Transverse colon (tissue), 4 donors: ENCODE measurements around the gene CTSC. TPM values are rescaled to one million over a fixed set of nuclear protein-coding genes. Genes with fewer than 3 reads are reported as not detected.

Source experiments
- DNase-seq: peaks from one replicate; pipeline ENCODE4 v3.0.0-alpha.2; 2019
- H3K27ac ChIP-seq, 4 donors: fragments of 200-600 bp; sonication (generic); 2 replicates each; pipeline ENCODE4 v1.5.1; 2016 to 2018; ENCODE audit warnings: inconsistent platforms in 4 of 4
- H3K27me3 ChIP-seq: fragments of 200-600 bp; sonication (generic); 2 replicates; pipeline ENCODE4 v1.5.1; 2017; ENCODE audit warnings: inconsistent platforms
- H3K36me3 ChIP-seq, 4 donors: fragments of 200-600 bp; sonication (generic); 2 replicates each; pipeline ENCODE4 v1.5.1; 2017 to 2019; ENCODE audit warnings: inconsistent platforms in 4 of 4
- H3K4me1 ChIP-seq, 4 donors: fragments of 200-600 bp; sonication (generic); 2 replicates each; pipeline ENCODE4 v1.5.1; 2017 to 2020; ENCODE audit warnings: inconsistent platforms in 4 of 4
- H3K4me3 ChIP-seq, 4 donors: fragments of 200-600 bp; sonication (generic); 1 replicate in 1 of 4; 2 replicates in 3 of 4; pipeline versions ENCODE4 v1.5.1 to v1.6.1; 2017 to 2019; ENCODE audit warnings: inconsistent platforms in 4 of 4
- H3K9me3 ChIP-seq, 2 donors: fragments of 200-600 bp; sonication (generic); 2 replicates each; pipeline ENCODE4 v1.5.1; 2017 to 2019; ENCODE audit warnings: inconsistent platforms in 2 of 2
- CTCF ChIP-seq, 5 experiments: fragments of 200-600 bp in 3 of 5; fragments of 450-650 bp in 2 of 5; sonication (generic) in 3 of 5; IDR thresholded peaks; 1 replicate in 2 of 5; 2 replicates in 3 of 5; pipeline ENCODE4 v1.5.1; 2016 to 2017; ENCODE audit warnings: antibody characterized with exemption in 5 of 5, inconsistent platforms in 3 of 5, mild to moderate bottlenecking in 2 of 5, moderate library complexity in 1 of 5
- EP300 ChIP-seq: sonication (generic); formaldehyde crosslinking; IDR thresholded peaks from one replicate; pipeline ENCODE4 v1.6.1; 2017; ENCODE audit warnings: antibody characterized with exemption, low read depth
- POLR2A ChIP-seq: fragments of 450-650 bp; IDR thresholded peaks from one replicate; pipeline ENCODE4 v1.6.1; 2016; ENCODE audit warnings: antibody characterized with exemption, mild to moderate bottlenecking, moderate library complexity
- POLR2AphosphoS5 ChIP-seq, 3 donors: sonication (generic); formaldehyde crosslinking; IDR thresholded peaks; one replicate each; pipeline ENCODE4 v1.6.1; 2016; ENCODE audit warnings: antibody characterized with exemption in 3 of 3
- WGBS, 2 donors: methylation state at CpG; one replicate each; pipeline ENCODE4 v1.1.5; 2018; ENCODE audit warnings: low coverage in 1 of 2; 5-methylcytosine and 5-hydroxymethylcytosine counted together
- in situ Hi-C, 4 donors: fragments of 200-750 bp; cut with MboI; loops; one replicate each; pipeline versions ENCODE4 v1.15.0 to v1.15.1; 2017; ENCODE audit warnings: low sequenced_read_pairs in 3 of 4, low pct_ligation_motif_present in 1 of 4, low pct_unique_long_range_greater_than_20kb in 1 of 4
- intact Hi-C: fragments of 100-400 bp; cut with DNase I; formaldehyde crosslinking; loops from one replicate; pipeline ENCODE4 v1.15.1; 2023; ENCODE audit warnings: low total_unique reads
- total RNA-seq, 4 donors: library from RNA; depleted of rRNA; stranded (reverse); fragments of >200 nt; gene quantifications; one replicate each; pipeline ENCODE4 v1.1.0, GENCODE V29; 2016

Gene CTSC
- total RNA-seq, 4 donors from 2014 or later, result 49.0 to 141 (median 75.2) TPM

GRCh38 chr11:88329563-88330250 lies 7.8 kb downstream of the CTSC start:
- Histone ChIP-seq H3K4me1 (peaks cover 0 to 64% (median 3%) of the 10 kb centered on the region in 4 donors), H3K27me3 (no peaks in the 10 kb centered on the region), H3K36me3 (peaks cover 0 to 29% (median 2%) of the 10 kb centered on the region in 4 donors), H3K9me3 (no peaks in the 10 kb centered on the region), H3K4me3 (no peak overlapping the region), H3K27ac (no peak overlapping the region)
- in situ Hi-C loops (no loop called here), intact Hi-C loops (no loop called here)
- DNase-seq, result no peak
- TF ChIP-seq POLR2AphosphoS5 (IDR thresholded peaks at IDR 0.05) (no peak), EP300 (no peak), CTCF (IDR thresholded peaks at IDR 0.05) (no peak), POLR2A (no peak)
- 88 to 91% methylated on average over 8 of the region's 8 CpGs for WGBS, 2 donors

GRCh38 chr11:88327462-88328143 lies 9.9 kb downstream of the CTSC start:
- Histone ChIP-seq H3K27ac (no peak overlapping the region), H3K4me1 (peaks cover 0 to 47% (median 3%) of the 10 kb centered on the region in 4 donors), H3K27me3 (no peaks in the 10 kb centered on the region), H3K4me3 (no peak overlapping the region), H3K36me3 (peaks cover 0 to 14% (median 2%) of the 10 kb centered on the region in 4 donors), H3K9me3 (no peaks in the 10 kb centered on the region)
- no peak for DNase-seq
- no peak for TF ChIP-seq POLR2A
- no peak for TF ChIP-seq CTCF (IDR thresholded peaks at IDR 0.05)
- no peak for TF ChIP-seq POLR2AphosphoS5 (IDR thresholded peaks at IDR 0.05)
- no peak for TF ChIP-seq EP300
- WGBS, 2 donors, result 44 to 68% methylated on average over 3 of the region's 3 CpGs
- in situ Hi-C loops (no loop called here), intact Hi-C loops (no loop called here)

- TF ChIP-seq EP300, result no peak
- TF ChIP-seq CTCF (IDR thresholded peaks at IDR 0.05), result no peak
- no peak for TF ChIP-seq POLR2AphosphoS5 (IDR thresholded peaks at IDR 0.05)
- no peak for TF ChIP-seq POLR2A
- no peaks in the 10 kb centered on the region for H3K27me3 ChIP-seq
- no peak for DNase-seq
- H3K9me3 ChIP-seq, result no peaks in the 10 kb centered on the region
- intact Hi-C loops (no loop called here), in situ Hi-C loops (no loop called here)
- H3K4me3 ChIP-seq, result no peak overlapping the region
- peaks cover 0 to 9% (median 2%) of the 10 kb centered on the region in 4 donors for H3K36me3 ChIP-seq
- 67 to 76% methylated on average over 2 of the region's 2 CpGs for WGBS, 2 donors
- H3K4me1 ChIP-seq, result peaks cover 0 to 46% (median 3%) of the 10 kb centered on the region in 4 donors
- no peak overlapping the region for H3K27ac ChIP-seq
Observed at GRCh38 chr11:88327061-88327460, 10.5 kb downstream of the CTSC start.

GRCh38 chr11:88326099-88326498 lies 11.4 kb downstream of the CTSC start:
- no peak for TF ChIP-seq POLR2AphosphoS5 (IDR thresholded peaks at IDR 0.05)
- TF ChIP-seq CTCF (IDR thresholded peaks at IDR 0.05), result no peak
- no peak for TF ChIP-seq POLR2A
- TF ChIP-seq EP300, result no peak
- 65 to 66% methylated on average over 2 to 3 of the region's 3 CpGs for WGBS, 2 donors
- no peak overlapping the region for H3K4me3 ChIP-seq
- in situ Hi-C loops, result no loop called here
- intact Hi-C loops, result no loop called here
- H3K27ac ChIP-seq, result no peak overlapping the region
- peaks cover 0 to 37% (median 3%) of the 10 kb centered on the region in 4 donors for H3K4me1 ChIP-seq
- DNase-seq, result no peak
- H3K27me3 ChIP-seq, result no peaks in the 10 kb centered on the region
- peaks cover 0 to 8% (median 2%) of the 10 kb centered on the region in 4 donors for H3K36me3 ChIP-seq
- no peaks in the 10 kb centered on the region for H3K9me3 ChIP-seq
